ENCODE data around the gene CEBPA. TPM values are rescaled to one million over a fixed set of nuclear protein-coding genes. Genes with fewer than 3 reads are reported as not detected.

Gene CEBPA
- total and polyA plus RNA-seq, 12 donors: 0.60 to 29.9 (median 8.4) TPM

DNA sequence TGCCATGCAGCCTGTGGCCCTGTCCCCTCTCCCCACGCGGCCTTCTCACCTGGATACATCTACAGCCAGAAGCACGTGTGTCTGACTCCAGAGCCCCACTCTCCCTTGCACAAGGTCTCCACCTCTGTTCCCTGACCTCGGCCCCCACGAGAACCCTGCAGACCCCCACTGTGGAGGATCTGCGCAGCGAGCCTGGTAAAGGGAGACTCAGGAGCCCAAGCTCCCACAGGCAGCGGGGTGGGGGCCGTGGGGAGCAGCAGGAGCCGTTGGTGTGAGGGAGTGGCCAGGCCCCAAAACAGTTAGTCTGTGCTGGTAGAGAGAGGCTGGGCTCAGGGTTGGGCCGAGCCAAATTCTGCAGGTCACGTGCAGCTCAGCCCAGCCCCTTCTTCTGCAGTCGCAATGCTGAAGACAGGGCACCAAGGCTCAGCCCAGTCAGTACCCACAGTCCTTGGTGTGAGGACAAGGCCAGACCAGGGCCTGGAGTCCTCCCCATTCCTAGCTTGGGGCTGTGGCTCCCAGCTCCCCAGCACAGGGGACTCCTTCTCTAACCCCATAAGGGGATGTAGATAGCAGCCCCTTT is 48.0 kb downstream of the CEBPA start:
- TF ChIP-seq, protein P1, sequence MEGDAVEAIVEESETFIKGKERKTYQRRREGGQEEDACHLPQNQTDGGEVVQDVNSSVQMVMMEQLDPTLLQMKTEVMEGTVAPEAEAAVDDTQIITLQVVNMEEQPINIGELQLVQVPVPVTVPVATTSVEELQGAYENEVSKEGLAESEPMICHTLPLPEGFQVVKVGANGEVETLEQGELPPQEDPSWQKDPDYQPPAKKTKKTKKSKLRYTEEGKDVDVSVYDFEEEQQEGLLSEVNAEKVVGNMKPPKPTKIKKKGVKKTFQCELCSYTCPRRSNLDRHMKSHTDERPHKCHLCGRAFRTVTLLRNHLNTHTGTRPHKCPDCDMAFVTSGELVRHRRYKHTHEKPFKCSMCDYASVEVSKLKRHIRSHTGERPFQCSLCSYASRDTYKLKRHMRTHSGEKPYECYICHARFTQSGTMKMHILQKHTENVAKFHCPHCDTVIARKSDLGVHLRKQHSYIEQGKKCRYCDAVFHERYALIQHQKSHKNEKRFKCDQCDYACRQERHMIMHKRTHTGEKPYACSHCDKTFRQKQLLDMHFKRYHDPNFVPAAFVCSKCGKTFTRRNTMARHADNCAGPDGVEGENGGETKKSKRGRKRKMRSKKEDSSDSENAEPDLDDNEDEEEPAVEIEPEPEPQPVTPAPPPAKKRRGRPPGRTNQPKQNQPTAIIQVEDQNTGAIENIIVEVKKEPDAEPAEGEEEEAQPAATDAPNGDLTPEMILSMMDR (IDR thresholded peaks at IDR 0.05): no peak
- TF ChIP-seq POLR2A (IDR thresholded peaks at IDR 0.05): no peak
- no peaks in the 10 kb centered on the region for H3K36me3 ChIP-seq (replicated peaks in 1 of 2)
- no peak overlapping the region for H3K4me3 ChIP-seq
- no peak for DNase-seq
- H3K27ac ChIP-seq: no peak overlapping the region
- H3K4me1 ChIP-seq (replicated peaks in 1 of 2): peaks cover 0 to under 1% of the 10 kb centered on the region in 2 donors
- H3K9me3 ChIP-seq (replicated peaks in 1 of 3): no peaks in the 10 kb centered on the region
- intact Hi-C loops (cut with DNase I): no loop called here
- WGBS, 4 donors: 74 to 88% (median 78%) methylated on average over 10 to 13 of the region's 13 CpGs
- H3K27me3 ChIP-seq: no peaks in the 10 kb centered on the region

DNA sequence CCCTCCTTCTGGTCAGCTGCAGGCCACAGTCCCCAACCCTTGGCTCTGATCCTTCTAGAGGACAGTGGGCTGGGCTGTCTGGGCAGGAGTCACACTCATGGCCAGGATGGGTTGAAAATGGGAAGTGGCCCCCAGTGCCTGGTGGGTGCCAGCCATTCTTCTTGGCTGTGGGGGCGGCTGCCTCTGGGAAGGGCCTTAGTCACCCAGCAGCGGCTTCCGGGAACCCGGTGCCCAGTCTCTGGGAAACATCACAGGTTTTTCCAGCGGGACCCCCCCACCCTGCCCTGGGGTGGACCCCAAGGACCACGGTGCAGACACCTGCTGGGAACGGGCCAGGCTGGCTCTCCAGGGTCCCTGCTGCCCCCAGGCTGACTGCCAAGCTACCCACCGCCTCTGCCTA is 49.4 kb downstream of the CEBPA start:
- no peaks in the 10 kb centered on the region for H3K9me3 ChIP-seq (replicated peaks in 1 of 3)
- H3K27ac ChIP-seq: no peak overlapping the region
- no peak for DNase-seq
- H3K27me3 ChIP-seq: no peaks in the 10 kb centered on the region
- no peak overlapping the region for H3K4me3 ChIP-seq
- no peaks in the 10 kb centered on the region for H3K36me3 ChIP-seq (replicated peaks in 1 of 2)
- WGBS, 4 donors: 76 to 83% (median 80%) methylated on average over 1 to 8 of the region's 8 CpGs
- TF ChIP-seq POLR2A (IDR thresholded peaks at IDR 0.05): no peak
- TF ChIP-seq, protein P1 (IDR thresholded peaks at IDR 0.05): no peak
- peaks cover 0 to 14% of the 10 kb centered on the region in 2 donors for H3K4me1 ChIP-seq (replicated peaks in 1 of 2)
- intact Hi-C loops (cut with DNase I): no loop called here

DNA sequence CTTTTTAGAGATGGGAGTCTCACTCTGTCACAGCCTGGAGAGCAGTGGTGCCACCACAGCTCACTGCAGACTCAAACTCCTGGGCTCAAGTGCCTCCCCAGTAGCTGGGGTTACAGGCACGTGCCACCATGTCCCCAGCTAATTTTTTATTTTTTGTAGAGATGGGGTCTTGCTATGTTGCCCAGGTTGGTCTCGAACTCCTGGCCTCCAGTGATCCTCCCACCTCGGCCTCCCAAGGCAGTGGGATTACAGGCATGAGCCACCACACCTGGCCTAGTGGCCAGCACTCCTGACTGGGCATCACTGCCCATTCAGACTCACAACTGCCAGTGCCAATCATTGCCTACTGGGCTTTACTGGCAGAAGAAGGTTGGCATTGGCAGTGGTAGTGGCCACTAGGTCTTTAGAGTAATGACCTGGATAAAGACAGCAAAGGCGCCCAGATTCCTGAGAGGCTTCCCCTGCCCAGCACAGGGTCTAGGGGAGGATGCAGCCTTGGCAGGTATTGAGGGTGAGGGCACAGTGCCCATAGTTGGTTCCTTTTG is 49.8 kb downstream of the CEBPA start:
- Histone ChIP-seq H3K36me3 (replicated peaks in 1 of 2) (no peaks in the 10 kb centered on the region), H3K9me3 (replicated peaks in 1 of 3) (no peaks in the 10 kb centered on the region), H3K27ac (no peak overlapping the region), H3K27me3 (no peaks in the 10 kb centered on the region), H3K4me3 (no peak overlapping the region), H3K4me1 (replicated peaks in 1 of 2) (peaks cover 0 to 14% of the 10 kb centered on the region in 2 donors)
- intact Hi-C loops (cut with DNase I): no loop called here
- 86 to 98% (median 89%) methylated on average over 4 of the region's 4 CpGs for WGBS, 4 donors
- DNase-seq: no peak
- TF ChIP-seq, protein P1 (IDR thresholded peaks at IDR 0.05): no peak
- no peak for TF ChIP-seq POLR2A (IDR thresholded peaks at IDR 0.05)

DNA sequence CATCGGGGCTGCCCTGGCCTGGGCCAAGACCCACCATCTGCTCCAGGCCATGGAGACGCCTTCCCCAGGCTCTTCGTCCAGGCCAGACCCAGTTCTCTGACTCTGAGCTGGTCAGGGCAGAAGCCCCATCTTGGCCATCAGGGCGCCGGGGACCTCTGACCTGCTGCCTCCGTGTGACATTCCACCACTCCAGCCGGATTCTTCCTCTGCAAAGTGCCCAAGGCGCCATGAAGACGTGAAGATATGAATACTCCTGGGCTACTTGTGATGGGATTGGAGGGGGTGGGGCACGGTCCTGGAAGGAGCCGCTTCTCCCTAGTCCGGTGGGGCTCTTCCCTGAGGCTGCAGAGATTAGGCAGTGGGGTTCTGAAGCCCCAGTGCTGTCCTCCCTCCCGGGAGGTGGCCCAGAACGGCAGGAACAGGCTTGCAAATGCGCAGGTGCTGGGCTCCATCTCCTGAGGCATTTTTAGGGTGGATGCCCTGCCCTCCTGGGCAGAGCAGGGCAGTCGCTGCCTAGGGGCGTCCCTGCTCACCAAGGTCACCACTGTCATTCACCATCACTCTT is 50.7 kb downstream of the CEBPA start:
- 60 to 77% (median 73%) methylated on average over 7 to 17 of the region's 17 CpGs for WGBS, 4 donors
- Histone ChIP-seq H3K9me3 (replicated peaks in 1 of 3) (no peaks in the 10 kb centered on the region), H3K27me3 (no peaks in the 10 kb centered on the region), H3K36me3 (replicated peaks in 1 of 2) (no peaks in the 10 kb centered on the region), H3K27ac (no peak overlapping the region), H3K4me3 (no peak overlapping the region), H3K4me1 (replicated peaks in 1 of 2) (peaks cover 0 to 14% of the 10 kb centered on the region in 2 donors)
- intact Hi-C loops (cut with DNase I): no loop called here
- TF ChIP-seq POLR2A (IDR thresholded peaks at IDR 0.05): no peak
- TF ChIP-seq, protein P1 (IDR thresholded peaks at IDR 0.05): no peak
- no peak for DNase-seq
